ENCODE data around the gene ALCAM.

The ALCAM gene

GRCh38 chr3:105528955-105529354 lies 162.2 kb downstream of the ALCAM start:
- no peak for DNase-seq (ENCODE audit: low spot score)

DNA sequence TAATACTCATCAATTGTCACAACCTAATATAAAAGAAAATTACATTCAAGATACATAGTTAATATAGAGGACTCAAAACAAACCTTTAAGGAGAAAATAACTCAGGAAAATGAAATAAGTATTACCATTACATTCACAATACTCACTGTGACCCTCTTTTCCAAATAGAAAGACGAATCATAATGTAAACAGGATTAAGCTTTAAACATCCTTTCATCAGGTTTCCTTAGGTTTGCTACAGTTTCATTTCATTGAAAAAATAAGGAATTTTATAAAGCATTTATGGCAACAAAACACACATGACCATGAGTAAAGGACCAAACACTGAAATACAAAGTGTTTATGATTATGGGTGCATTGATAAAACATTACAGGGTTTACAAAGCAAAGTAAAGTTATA lies 162.7 kb downstream of the ALCAM start:
- DNase-seq (ENCODE audit: low spot score): no peak

DNA sequence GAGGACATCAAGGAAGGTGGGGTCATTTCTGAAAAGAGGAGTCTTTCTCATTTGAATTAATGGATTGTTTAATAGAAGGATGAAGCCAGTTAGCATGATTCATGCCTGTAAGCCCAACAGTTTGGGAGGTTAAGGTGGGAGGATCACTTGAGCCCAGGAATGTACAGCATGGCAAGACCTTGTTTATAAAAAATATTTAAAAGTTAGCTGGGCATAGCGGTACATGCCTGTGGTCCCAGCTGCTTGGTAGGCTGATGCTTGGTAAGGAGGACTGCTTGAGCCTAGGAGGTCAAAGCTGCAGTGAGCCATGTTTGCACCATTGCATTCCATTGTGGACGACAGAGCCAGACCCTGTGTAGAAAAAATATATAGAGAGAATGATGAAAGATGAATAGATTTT lies 165.5 kb downstream of the ALCAM start:
- no peak for DNase-seq (ENCODE audit: low spot score)

DNA sequence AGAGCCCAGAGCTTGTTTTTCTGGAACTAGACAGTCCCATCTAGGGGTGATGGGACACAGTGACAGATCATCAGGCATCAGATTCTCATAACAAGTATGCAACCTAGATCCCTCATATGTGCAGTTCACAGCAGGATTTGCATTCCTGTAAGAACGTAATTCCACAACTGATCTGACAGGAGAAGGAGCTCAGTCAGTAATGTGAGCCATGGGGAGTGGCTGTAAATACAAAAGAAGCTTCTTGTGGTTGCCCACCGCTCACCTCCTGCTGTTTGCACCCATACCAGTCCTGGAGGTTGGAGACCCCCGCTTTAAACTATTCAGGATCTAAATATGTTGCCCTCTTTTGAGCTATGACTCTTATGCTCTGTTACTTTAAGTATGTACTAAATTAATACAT lies 167.3 kb downstream of the ALCAM start:
- no peak for DNase-seq (ENCODE audit: low spot score)

DNA sequence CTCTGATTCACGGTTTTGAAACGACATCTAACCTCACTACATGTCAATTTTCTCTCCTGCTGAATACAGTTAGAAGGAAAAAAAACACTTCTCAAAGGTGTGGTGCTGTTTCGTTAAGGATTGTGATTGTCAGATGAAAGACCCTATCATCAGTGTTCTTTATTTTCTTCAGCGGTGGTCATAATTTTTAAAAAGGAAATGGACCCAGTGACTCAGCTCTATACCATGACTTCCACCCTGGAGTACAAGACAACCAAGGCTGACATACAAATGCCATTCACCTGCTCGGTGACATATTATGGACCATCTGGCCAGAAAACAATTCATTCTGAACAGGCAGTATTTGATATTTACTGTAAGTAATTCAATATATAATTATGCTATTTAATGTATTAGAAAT lies 167.8 kb downstream of the ALCAM start:
- DNase-seq (ENCODE audit: low spot score): no peak

DNA sequence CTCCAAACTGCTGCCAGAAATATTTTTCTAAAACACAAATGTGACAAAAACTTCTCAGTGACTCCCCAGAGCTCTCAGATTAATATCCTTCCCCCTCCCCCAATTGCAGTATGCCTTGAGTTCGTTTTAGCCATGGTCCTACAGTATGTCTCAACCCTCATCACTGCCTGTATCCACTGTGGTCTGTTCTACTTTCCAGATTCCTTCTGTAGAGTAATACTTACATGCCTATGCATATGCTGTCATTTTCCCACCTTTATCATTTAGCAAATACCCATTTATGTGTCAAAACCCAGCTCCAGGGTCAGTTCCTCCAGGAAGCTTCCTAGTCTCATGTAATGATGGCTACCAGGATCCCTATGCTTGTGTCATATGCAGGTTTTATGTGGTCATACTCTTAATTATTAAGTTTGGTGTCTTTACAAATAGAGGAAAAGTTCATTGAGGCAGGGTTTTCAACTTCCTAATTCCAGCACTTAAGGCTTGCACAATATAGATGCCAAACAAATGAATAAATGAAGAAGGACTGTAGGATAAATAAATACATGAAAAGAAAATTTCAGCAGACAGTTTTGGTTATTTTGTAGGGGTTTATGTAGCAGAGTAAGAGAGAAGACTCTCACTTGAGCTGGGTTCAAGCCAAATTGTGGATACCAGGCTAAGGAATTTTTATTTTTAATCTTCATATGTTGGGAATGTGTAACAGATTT lies 170.8 kb downstream of the ALCAM start:
- no peak for DNase-seq (ENCODE audit: low spot score)

DNA sequence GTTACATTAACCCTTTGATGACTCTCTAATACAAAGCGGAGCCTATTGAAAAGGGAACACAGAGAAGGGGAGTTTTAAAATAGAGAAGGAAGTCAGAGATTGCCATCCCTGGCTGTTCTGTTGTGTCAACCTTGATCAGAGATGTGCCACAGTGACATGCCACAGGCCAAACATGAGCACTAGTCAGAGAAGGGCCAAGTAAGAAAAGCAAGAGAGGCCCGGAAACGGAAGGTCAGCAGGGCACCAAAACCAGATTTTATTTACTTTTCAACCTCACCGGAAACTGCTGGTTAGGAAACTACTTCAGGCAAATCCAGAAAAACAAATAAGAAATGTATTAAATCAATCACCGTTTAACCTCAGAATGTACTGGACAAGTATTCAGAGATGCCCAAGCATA lies 171.8 kb downstream of the ALCAM start:
- no peak for DNase-seq (ENCODE audit: low spot score)

GRCh38 chr3:105539897-105540296 lies 173.2 kb downstream of the ALCAM start:
- DNase-seq (ENCODE audit: low spot score): no peak

GRCh38 chr3:105542282-105543019 lies 175.7 kb downstream of the ALCAM start:
- DNase-seq (ENCODE audit: low spot score): no peak

GRCh38 chr3:105545051-105545450 lies 178.3 kb downstream of the ALCAM start:
- DNase-seq (ENCODE audit: low spot score): no peak

DNA sequence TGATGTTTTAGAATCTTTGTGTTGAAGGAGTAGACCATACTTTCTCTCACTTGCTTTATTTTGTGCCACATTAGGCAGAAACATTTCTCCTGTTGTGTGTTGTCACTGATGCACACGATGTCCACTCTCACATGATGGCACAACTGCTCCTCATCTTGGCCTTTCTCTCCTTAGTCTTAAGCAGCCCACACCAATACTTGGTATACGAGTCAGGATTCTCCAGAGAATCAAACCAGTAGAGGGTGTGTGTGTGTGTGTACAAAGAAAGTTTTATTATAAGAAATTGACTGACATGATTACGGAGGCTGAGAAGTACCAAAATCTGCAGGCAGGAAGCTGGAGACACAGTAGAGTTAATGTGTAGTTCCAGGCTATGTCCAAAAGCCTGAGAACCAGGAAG lies 187.1 kb downstream of the ALCAM start:
- no peak for DNase-seq (ENCODE audit: low spot score)

GRCh38 chr3:105555206-105555605 lies 188.5 kb downstream of the ALCAM start:
- DNase-seq (ENCODE audit: low spot score): no peak

DNA sequence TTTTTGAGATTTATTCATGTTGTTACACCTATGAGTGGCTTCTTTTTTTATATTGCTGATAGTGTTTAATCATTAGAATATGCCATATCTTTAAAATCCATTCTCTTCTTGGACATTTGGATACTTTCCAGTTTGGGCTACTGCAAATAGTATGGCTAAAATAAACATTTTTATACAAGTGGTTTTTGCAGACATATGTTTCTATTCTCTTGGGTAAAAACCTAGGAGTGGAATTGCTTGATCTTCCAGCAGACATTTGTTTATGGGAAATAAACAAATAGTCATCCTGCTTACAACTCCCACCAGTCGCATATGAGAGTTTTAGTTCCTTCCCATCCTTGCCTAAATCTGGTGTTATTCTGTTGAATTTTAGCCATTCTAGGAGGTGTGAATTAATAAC lies 193.1 kb downstream of the ALCAM start:
- no peak for DNase-seq (ENCODE audit: low spot score)

GRCh38 chr3:105561876-105562275 lies 195.2 kb downstream of the ALCAM start:
- no peak for DNase-seq (ENCODE audit: low spot score)

- DNase-seq (ENCODE audit: low spot score): no peak
These were observed 198.0 kb downstream of the ALCAM start for GRCh38 chr3:105564546-105565288.

- no peak for DNase-seq (ENCODE audit: low spot score)
These were observed 204.3 kb downstream of the ALCAM start for GRCh38 chr3:105571005-105571404.

DNA sequence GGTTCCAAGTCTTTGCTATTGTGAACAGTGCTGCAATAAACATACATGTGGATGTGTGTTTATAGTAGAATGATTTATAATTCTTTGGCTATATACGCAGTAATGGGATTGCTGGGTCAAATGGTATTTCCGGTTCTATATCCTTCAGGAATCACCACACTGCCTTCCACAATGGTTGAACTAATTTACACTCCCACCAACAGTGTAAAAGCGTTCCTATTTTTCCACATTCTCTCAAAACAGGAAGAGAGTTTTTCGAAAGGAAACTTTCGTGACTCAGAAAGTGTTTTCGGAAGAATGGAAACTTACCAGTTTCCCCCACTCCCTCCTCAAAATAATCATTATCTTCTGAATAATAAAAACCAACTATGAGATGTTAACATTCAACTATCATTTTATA lies 205.8 kb downstream of the ALCAM start:
- DNase-seq (ENCODE audit: low spot score): no peak

DNA sequence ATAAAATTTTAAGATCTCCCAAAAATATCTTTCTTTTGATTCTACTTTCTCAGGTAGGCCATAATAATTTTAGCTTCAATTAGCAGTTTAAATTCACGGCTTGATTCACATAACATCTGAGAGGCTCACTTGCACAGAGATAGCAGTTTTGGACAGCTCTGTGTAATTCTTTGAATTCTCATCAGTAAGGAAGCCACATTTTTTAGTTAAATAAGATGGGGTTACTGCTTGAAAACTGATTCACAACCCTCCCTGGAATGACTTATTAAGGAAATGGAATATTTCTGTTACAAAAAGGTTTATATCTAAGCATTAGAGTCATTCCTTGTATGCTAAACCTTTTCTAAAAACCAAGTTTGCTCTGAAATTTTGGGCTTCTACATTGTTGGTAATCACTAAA lies 212.7 kb downstream of the ALCAM start:
- no peak for DNase-seq (ENCODE audit: low spot score)

DNA sequence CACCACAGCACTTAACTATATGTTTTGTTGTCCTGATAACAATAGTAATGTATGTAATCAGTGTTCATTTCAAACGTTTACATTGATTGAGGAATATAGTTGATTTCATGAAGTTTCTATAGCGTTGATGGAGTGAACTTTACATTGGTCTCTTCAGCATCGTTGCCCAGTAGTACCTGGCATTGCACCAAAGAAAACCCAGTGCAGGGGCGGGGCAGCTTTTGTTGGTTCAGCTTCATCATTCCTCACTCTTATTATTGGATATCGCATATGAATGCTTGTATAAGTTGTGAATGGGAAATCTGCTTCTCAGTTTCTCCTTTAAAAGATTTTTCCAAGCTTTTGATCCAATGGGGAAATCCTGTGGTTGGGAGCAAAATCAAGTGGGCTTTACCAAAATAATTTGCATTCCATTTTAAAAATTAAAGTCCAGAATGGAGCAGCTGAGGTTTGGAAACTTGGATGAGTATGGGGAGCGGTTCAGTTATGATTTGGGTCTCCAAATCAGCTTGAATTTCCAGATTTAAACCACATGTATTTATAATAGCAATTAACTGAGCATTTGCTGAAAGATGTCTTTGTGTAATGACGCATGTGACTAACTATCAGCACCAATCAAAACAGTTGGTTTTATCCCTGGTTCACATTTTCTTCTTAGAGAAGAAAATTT lies 213.7 kb downstream of the ALCAM start:
- no peak for DNase-seq (ENCODE audit: low spot score)

DNA sequence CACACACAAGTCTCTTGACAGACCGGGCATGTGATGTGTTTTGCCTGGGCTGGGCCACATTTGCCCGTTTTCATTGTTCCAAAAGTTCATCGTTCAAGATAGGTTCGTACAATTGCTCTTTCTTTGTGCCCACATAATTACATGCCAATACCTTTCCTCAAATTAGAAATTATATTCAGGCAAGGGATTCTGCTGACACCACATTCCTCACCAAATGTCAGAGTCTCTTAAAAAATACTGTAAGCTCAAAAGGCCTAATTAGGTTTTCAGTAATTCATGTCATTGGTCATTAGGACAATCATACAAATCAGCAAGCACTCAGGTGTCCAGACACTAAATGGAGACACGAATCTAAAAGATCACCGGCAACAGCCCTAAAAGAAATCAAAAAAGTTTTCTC lies 215.3 kb downstream of the ALCAM start:
- DNase-seq (ENCODE audit: low spot score): no peak

DNA sequence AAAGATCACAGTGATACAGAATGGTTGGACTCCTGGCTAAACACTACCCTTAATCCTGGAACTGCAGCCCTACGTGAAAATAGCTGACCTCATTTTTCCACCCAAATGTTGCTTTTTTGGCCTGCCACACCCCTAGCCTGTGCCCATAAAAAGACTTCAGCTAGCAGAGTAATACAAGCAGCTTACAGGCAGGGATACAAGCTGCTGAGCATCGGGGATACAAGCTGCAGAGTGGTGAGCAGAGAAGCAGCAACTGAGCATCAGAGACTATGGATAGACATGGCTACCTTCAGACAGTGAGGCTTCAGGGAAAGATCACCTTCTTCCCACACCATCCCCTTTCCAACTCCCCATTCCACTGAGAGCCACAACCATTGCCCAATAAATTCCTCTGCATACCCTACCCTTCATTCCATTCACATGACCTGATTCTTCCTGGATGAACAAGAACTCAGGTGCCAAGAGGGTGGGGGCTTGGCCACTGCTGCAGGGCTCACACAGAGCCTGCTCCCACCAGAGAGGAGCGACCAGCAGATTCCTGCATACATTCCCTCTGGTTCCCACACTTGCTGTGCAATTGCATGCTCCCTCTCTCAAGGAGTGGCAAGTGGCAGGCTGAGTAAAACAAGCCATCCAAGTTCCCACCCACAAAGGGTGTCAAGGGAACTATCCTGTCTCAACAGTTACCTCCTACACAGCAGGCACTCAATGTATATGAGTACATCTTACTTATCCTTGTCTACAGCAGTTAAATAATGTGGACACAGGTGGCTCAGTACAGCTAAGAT lies 217.5 kb downstream of the ALCAM start:
- DNase-seq (ENCODE audit: low spot score): no peak

DNA sequence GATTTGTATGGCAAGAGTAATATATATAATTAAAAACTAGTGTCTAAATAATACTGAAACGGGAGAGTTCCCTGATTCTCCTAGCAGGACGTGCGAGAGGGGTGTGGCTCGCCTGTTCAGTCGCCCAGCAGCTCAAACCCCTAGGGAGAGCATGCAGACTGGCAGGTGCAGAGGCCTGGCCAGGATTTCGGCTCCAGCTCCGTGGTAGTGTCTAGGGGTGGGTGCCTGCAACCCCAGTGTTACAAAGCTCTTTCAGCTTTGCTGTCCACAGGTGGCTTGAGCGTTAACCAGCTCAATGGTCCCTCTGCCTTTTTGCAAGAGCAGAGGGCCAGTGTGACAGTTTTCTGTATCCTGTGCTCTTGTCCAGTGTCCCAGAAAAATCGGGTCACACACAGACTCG lies 226.6 kb downstream of the ALCAM start:
- no peak for DNase-seq (ENCODE audit: low spot score)

Measured in NAMALWA (cell line).